K562 (cell line): ENCODE measurements around the gene PRDX3. TPM values are rescaled to one million over a fixed set of nuclear protein-coding genes. Genes with fewer than 3 reads are reported as not detected.

Experiments used
- CXXC5 ChIP-seq: fragments of 250-450 bp; sonication (Bioruptor Pico); IDR thresholded peaks from 2 replicates; pipeline ENCODE4 v1.8.0; 2022; ENCODE audit warnings: inconsistent platforms, mild to moderate bottlenecking, moderate library complexity
- NFXL1 ChIP-seq: fragments of 450-650 bp; formaldehyde crosslinking; IDR thresholded peaks from 2 replicates; pipeline ENCODE4 v1.4.0; 2021; ENCODE audit warnings: mild to moderate bottlenecking
- SAFB2 ChIP-seq: fragments of 200-400 bp; formaldehyde crosslinking; IDR thresholded peaks from 2 replicates; pipeline ENCODE4 v1.6.1; 2018; ENCODE audit warnings: borderline replicate concordance, low read length, low read depth, moderate library complexity; ENCODE audit not compliant: severe bottlenecking
- TARDBP ChIP-seq: fragments of 450-650 bp; IDR thresholded peaks from 2 replicates; pipeline ENCODE4 v1.6.1; 2016
- TBP ChIP-seq: optimal IDR thresholded peaks from 2 replicates; pipeline ENCODE3; 2011; ENCODE audit warnings: low read depth, low read length, improper control_type of control experiment
- ZEB2 ChIP-seq: fragments of 450-650 bp; IDR thresholded peaks from 2 replicates; pipeline ENCODE4 v1.6.1; 2016
- ZKSCAN1 ChIP-seq: fragments of 150-350 bp; IDR thresholded peaks from 2 replicates; pipeline ENCODE4 v1.6.1; 2016; ENCODE audit warnings: low read depth, low read length
- ZNF146 ChIP-seq: IDR thresholded peaks from one replicate; pipeline ENCODE4 v1.6.1; 2018; ENCODE audit warnings: missing compliant biosample characterization; ENCODE audit not compliant: unreplicated experiment
- ZNF212 ChIP-seq: fragments of 450-650 bp; formaldehyde crosslinking; IDR thresholded peaks from 2 replicates; pipeline ENCODE4 v1.4.0; 2020; ENCODE audit warnings: mild to moderate bottlenecking
- ZNF23 ChIP-seq: fragments of 250-450 bp; sonication (Bioruptor Pico); IDR thresholded peaks from 2 replicates; pipeline ENCODE4 v1.4.0; 2020; ENCODE audit warnings: mild to moderate bottlenecking
- ZNF253 ChIP-seq: fragments of 250-450 bp; sonication (Bioruptor Pico); conservative IDR thresholded peaks from 2 replicates; pipeline ENCODE4 v1.6.1; 2021; ENCODE audit warnings: mild to moderate bottlenecking
- polyA plus RNA-seq, 8 experiments: library from polyadenylated mRNA; depleted of rRNA in 4 of 8; stranded (reverse) in 5 of 8; unstranded in 3 of 8; fragments of >200 nt; fragmentation: Nextera tagmentation in 2 of 8; fragmentation: Illumina TruSeq in 1 of 8; extraction: Ambion mirVana in 2 of 8; extraction: Trizol in 1 of 8; gene quantifications; 2 replicates each; pipeline versions ENCODE4 v1.2.1 to v1.2.3, GENCODE V29; 2011 to 2014; ENCODE audit warnings: inconsistent platforms in 1 of 8, missing spikeins in 1 of 8
- total RNA-seq, 7 experiments: library from RNA; depleted of rRNA in 6 of 7; stranded (reverse); fragments of >200 nt in 6 of 7; fragmentation: Illumina TruSeq in 2 of 7; extraction: Trizol in 2 of 7; gene quantifications; 2 replicates each; pipeline versions ENCODE4 v1.2.1 to v1.2.3, GENCODE V29; 2011 to 2021; ENCODE audit warnings: low replicate concordance in 1 of 7
- TF ChIP-seq, protein P1 (sequence below): fragments of 450-650 bp; IDR thresholded peaks from 2 replicates; pipeline ENCODE4 v1.6.1; 2014; ENCODE audit warnings: low read depth, mild to moderate bottlenecking, moderate library complexity, borderline replicate concordance
- TF ChIP-seq, protein P2 (sequence below): fragments of 450-650 bp; formaldehyde crosslinking; IDR thresholded peaks from 2 replicates; pipeline ENCODE4 v1.4.0; 2020; ENCODE audit warnings: mild to moderate bottlenecking, mixed read lengths
- TF ChIP-seq, protein P3 (sequence below), 3 experiments: fragments of 200-800 bp in 1 of 3; sonication (Bioruptor generic) in 1 of 3; sonication (generic) in 1 of 3; formaldehyde crosslinking in 1 of 3; IDR thresholded peaks; 2 replicates each; pipeline versions ENCODE4 v1.6.1 to v1.8.0; 2016 to 2022; ENCODE audit warnings: mild to moderate bottlenecking in 2 of 3, missing compliant biosample characterization in 2 of 3, missing genetic modification characterization in 2 of 3, missing genetic modification reagents in 1 of 3
- TF ChIP-seq, protein P4 (sequence below), 2 experiments: fragments of 200-800 bp in 1 of 2; sonication (Bioruptor generic) in 1 of 2; sonication (generic) in 1 of 2; formaldehyde crosslinking in 1 of 2; IDR thresholded peaks in 1 of 2; conservative IDR thresholded peaks in 1 of 2; 2 replicates each; pipeline versions ENCODE4 v1.5.0 to v1.6.1; 2016 to 2020; ENCODE audit warnings: missing compliant biosample characterization in 1 of 2, missing genetic modification characterization in 1 of 2, missing genetic modification reagents in 1 of 2
- TF ChIP-seq, protein P5 (sequence below): fragments of 450-650 bp; formaldehyde crosslinking; IDR thresholded peaks from 2 replicates; pipeline ENCODE4 v1.4.0; 2020; ENCODE audit warnings: mild to moderate bottlenecking
- TF ChIP-seq, protein P6 (sequence below): sonication (generic); formaldehyde crosslinking; IDR thresholded peaks from 2 replicates; pipeline ENCODE4 v1.8.1; 2023; ENCODE audit warnings: mild to moderate bottlenecking, missing genetic modification reagents

The PRDX3 gene
- total and polyA plus RNA-seq, 9 of the 15 experiments (the other 6 are each of a cell fraction or from before 2014, with no cell fraction given), result 122 to 994 (median 173) TPM

DNA sequence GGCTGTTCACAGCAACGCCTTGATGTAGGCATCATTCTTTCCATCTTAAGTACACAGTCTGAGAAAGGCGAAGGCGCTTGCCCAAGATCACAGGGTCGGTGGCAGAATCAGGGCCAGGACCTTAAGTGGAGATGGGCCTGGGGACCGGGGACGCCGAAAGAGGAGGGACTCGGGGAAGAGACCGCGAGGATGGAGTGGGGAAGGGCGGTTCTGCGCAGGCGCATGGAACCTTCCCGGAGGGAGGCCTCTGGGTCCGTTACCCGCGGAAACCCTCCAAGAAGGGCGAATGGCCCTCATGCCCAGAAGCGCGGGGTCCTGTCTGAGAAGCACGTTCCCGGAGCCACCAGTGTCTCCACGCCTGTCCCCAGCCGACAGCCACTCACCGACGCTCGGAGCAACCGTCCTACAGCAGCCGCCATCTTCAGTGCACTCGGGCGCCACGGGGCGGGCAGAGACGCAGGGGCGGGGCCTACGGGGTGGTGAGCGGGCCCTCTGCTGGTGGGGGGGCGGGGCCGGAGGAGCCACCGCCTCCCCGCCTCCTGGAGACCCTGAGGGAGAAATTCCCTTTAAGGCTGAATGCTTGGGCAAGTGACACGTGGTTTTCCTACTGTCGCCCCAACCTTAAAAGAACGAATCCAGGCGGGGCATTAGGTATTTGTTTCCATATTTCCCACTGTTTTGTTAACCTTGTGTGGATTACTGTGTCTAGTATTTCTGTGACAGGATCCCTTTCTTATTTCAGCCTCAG lies at the start of gene PRDX3 (continued):
- TF ChIP-seq, protein P1, sequence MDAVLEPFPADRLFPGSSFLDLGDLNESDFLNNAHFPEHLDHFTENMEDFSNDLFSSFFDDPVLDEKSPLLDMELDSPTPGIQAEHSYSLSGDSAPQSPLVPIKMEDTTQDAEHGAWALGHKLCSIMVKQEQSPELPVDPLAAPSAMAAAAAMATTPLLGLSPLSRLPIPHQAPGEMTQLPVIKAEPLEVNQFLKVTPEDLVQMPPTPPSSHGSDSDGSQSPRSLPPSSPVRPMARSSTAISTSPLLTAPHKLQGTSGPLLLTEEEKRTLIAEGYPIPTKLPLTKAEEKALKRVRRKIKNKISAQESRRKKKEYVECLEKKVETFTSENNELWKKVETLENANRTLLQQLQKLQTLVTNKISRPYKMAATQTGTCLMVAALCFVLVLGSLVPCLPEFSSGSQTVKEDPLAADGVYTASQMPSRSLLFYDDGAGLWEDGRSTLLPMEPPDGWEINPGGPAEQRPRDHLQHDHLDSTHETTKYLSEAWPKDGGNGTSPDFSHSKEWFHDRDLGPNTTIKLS, result no peak
- TF ChIP-seq TBP (peak; percentile 90), ZKSCAN1 (0 out of 2 replicates have a peak, but pooled peaks have one; percentile 20), CXXC5 (CRISPR knock-in tag) (peak; percentile 46), ZNF23 (CRISPR knock-in tag) (no peak), ZNF212 (CRISPR knock-in tag) (no peak), ZEB2 (0 out of 2 replicates have a peak, but pooled peaks have one; percentile 30), SAFB2 (no peak), ZNF253 (CRISPR knock-in tag) (no peak), ZNF146 (CRISPR knock-in tag) (no peak), TARDBP (no peak), NFXL1 (CRISPR knock-in tag) (no peak)
- TF ChIP-seq, protein P2, sequence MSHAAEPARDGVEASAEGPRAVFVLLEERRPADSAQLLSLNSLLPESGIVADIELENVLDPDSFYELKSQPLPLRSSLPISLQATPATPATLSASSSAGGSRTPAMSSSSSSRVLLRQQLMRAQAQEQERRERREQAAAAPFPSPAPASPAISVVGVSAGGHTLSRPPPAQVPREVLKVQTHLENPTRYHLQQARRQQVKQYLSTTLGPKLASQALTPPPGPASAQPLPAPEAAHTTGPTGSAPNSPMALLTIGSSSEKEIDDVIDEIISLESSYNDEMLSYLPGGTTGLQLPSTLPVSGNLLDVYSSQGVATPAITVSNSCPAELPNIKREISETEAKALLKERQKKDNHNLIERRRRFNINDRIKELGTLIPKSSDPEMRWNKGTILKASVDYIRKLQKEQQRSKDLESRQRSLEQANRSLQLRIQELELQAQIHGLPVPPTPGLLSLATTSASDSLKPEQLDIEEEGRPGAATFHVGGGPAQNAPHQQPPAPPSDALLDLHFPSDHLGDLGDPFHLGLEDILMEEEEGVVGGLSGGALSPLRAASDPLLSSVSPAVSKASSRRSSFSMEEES, result no peak
- TF ChIP-seq, protein P3, sequence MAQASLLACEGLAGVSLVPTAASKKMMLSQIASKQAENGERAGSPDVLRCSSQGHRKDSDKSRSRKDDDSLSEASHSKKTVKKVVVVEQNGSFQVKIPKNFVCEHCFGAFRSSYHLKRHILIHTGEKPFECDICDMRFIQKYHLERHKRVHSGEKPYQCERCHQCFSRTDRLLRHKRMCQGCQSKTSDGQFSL (CRISPR knock-in tag; IDR thresholded peaks at IDR 0.05), result 0 out of 2 replicates have a peak, but pooled peaks have one; percentile 39
- TF ChIP-seq, protein P3 (tag; IDR thresholded peaks at IDR 0.05), result no peak
- TF ChIP-seq, protein P4, sequence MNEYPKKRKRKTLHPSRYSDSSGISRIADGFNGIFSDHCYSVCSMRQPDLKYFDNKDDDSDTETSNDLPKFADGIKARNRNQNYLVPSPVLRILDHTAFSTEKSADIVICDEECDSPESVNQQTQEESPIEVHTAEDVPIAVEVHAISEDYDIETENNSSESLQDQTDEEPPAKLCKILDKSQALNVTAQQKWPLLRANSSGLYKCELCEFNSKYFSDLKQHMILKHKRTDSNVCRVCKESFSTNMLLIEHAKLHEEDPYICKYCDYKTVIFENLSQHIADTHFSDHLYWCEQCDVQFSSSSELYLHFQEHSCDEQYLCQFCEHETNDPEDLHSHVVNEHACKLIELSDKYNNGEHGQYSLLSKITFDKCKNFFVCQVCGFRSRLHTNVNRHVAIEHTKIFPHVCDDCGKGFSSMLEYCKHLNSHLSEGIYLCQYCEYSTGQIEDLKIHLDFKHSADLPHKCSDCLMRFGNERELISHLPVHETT (CRISPR knock-in tag; conservative IDR thresholded peaks at IDR 0.05 in 1 of 2, IDR thresholded peaks at IDR 0.05 in 1 of 2), result 0 out of 4 replicates have a peak, but pooled peaks of 1 of the 2 experiments have one; percentile 35
- TF ChIP-seq, protein P5, sequence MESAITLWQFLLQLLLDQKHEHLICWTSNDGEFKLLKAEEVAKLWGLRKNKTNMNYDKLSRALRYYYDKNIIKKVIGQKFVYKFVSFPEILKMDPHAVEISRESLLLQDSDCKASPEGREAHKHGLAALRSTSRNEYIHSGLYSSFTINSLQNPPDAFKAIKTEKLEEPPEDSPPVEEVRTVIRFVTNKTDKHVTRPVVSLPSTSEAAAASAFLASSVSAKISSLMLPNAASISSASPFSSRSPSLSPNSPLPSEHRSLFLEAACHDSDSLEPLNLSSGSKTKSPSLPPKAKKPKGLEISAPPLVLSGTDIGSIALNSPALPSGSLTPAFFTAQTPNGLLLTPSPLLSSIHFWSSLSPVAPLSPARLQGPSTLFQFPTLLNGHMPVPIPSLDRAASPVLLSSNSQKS (CRISPR knock-in tag), result no peak
- TF ChIP-seq, protein P6, sequence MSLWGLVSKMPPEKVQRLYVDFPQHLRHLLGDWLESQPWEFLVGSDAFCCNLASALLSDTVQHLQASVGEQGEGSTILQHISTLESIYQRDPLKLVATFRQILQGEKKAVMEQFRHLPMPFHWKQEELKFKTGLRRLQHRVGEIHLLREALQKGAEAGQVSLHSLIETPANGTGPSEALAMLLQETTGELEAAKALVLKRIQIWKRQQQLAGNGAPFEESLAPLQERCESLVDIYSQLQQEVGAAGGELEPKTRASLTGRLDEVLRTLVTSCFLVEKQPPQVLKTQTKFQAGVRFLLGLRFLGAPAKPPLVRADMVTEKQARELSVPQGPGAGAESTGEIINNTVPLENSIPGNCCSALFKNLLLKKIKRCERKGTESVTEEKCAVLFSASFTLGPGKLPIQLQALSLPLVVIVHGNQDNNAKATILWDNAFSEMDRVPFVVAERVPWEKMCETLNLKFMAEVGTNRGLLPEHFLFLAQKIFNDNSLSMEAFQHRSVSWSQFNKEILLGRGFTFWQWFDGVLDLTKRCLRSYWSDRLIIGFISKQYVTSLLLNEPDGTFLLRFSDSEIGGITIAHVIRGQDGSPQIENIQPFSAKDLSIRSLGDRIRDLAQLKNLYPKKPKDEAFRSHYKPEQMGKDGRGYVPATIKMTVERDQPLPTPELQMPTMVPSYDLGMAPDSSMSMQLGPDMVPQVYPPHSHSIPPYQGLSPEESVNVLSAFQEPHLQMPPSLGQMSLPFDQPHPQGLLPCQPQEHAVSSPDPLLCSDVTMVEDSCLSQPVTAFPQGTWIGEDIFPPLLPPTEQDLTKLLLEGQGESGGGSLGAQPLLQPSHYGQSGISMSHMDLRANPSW (CRISPR knock-in tag), result no peak
